ENCODE data around the gene DUOXA1. TPM values are rescaled to one million over a fixed set of nuclear protein-coding genes. Genes with fewer than 3 reads are reported as not detected.

The DUOXA1 gene
- total and polyA plus RNA-seq, 9 of the 15 experiments (the other 6 are each of a cell fraction or from before 2014, with no cell fraction given) = 0.17 to 0.74 (median 0.24) TPM; not detected in 6

GRCh38 chr15:45099549-45100165, 30.0 kb downstream of the DUOXA1 start:
- no TSS peak for BruUV-seq (replicated peaks)
- H3K9me1 ChIP-seq (ENCODE audit: control insufficient read depth, insufficient read depth, low read length) = no peaks in the 10 kb centered on the region
- WGBS (ENCODE audit: insufficient coverage, low coverage, missing lambda C conversion rate) = 23% methylated on average over 23 of the region's 23 CpGs
- H3K4me3 ChIP-seq = no peak overlapping the region
- intact Hi-C loops (cut with micrococcal nuclease) (no loop called here), in situ Hi-C loops (cut with MboI) (loop anchor here (25.0 kb wide), 1 partner anchor 137 kb away; the partner anchor contains the start of gene TERB2)
- H3K4me1 ChIP-seq (replicated peaks in 1 of 2; ENCODE audit: control insufficient read depth in 2 of 2, insufficient read depth in 2 of 2, low read length in 2 of 2) = peaks cover 0 to 2% of the 10 kb centered on the region in 2 experiments; a peak in 3 of 5 replicates
- H3K36me3 ChIP-seq (ENCODE audit: control insufficient read depth, insufficient read depth, low read length) = no peaks in the 10 kb centered on the region
- CTCF ChIA-PET (ENCODE audit: low intra/inter-chr PET ratio) = no interaction called here
- H3K9ac ChIP-seq (ENCODE audit: insufficient read depth in 1 of 2, low read depth in 2 of 2, low read length in 2 of 2) = no peak overlapping the region
- FAIRE-seq (no peak), ATAC-seq (no peak), DNase-seq (ENCODE audit: extremely low read depth in 1 of 4, low spot score in 3 of 4) (no peak)
- no peak overlapping the region for H3K27ac ChIP-seq (ENCODE audit: extremely low read depth, low read depth, low read length)
- no peaks in the 10 kb centered on the region for H3K9me3 ChIP-seq (replicated peaks; ENCODE audit: control insufficient read depth, insufficient read depth, low read depth, low read length)
- H3K27me3 ChIP-seq (ENCODE audit: control insufficient read depth in 2 of 2, insufficient read depth in 2 of 2, low read length in 2 of 2) = peaks cover 0 to 8% of the 10 kb centered on the region in 2 experiments; a peak in 3 of 5 replicates
- no peak overlapping the region for H3K4me2 ChIP-seq (ENCODE audit: insufficient read depth, low read length)
- H3K79me2 ChIP-seq (ENCODE audit: control insufficient read depth, insufficient read depth, low read length) = no peaks in the 10 kb centered on the region
- no peak overlapping the region for H2AFZ ChIP-seq (ENCODE audit: low read depth, low read length)
- H4K20me1 ChIP-seq (replicated peaks; ENCODE audit: control insufficient read depth, insufficient read depth, low read length) = no peaks in the 10 kb centered on the region; the same call in 1 of the 2 replicates
- POLR2A ChIA-PET = no interaction called here
- TF ChIP-seq MCM5 (IDR thresholded peaks at IDR 0.05; ENCODE audit: low read depth) (no peak), TRIM28 (IDR thresholded peaks at IDR 0.05) (no peak), RERE (CRISPR knock-in tag; IDR thresholded peaks at IDR 0.05; ENCODE audit: borderline replicate concordance) (no peak), ZNF263 (CRISPR knock-in tag; IDR thresholded peaks at IDR 0.05; ENCODE audit: borderline replicate concordance) (no peak), CREB1 (IDR thresholded peaks at IDR 0.05) (no peak), CREB1 (CRISPR knock-in tag; IDR thresholded peaks at IDR 0.05) (no peak), ZNF586 (CRISPR knock-in tag; conservative IDR thresholded peaks at IDR 0.05) (no peak), NR0B1 (IDR thresholded peaks at IDR 0.05; ENCODE audit: partially characterized antibody) (no peak), ZNF717 (CRISPR knock-in tag; IDR thresholded peaks at IDR 0.05) (no peak), DNMT1 (IDR thresholded peaks at IDR 0.05) (no peak), NEUROD1 (IDR thresholded peaks at IDR 0.05; ENCODE audit: borderline replicate concordance, low read depth, low read length, partially characterized antibody) (no peak), CBFA2T2 (conservative IDR thresholded peaks at IDR 0.05) (no peak)
